GM19468 (cell line): ENCODE results near the gene PLEKHG2.

Source experiments
- ATAC-seq: cut with Tn5 transposase; IDR thresholded peaks from one replicate; pipeline ENCODE4 v1.9.1; 2021; ENCODE audit warnings: mild to moderate bottlenecking, moderate library complexity, moderate number of reproducible peaks; ENCODE audit not compliant: unreplicated experiment; ENCODE audit errors: extremely low read depth

The PLEKHG2 gene

GRCh38 chr19:39415111-39416046, 2.9 kb downstream of the PLEKHG2 start:
- no peak for ATAC-seq

GRCh38 chr19:39416152-39417120, 4.0 kb downstream of the PLEKHG2 start:
- no peak for ATAC-seq

- ATAC-seq, result no peak
Observed at GRCh38 chr19:39417463-39418181, 5.2 kb downstream of the PLEKHG2 start.

- ATAC-seq, result no peak
Observed at GRCh38 chr19:39419003-39419402, 6.5 kb downstream of the PLEKHG2 start.

GRCh38 chr19:39420769-39421168, 8.3 kb downstream of the PLEKHG2 start:
- ATAC-seq, result no peak

- no peak for ATAC-seq
Observed at GRCh38 chr19:39422020-39422419, 9.6 kb downstream of the PLEKHG2 start.

- no peak for ATAC-seq
Observed at GRCh38 chr19:39423258-39424086, 11.0 kb downstream of the PLEKHG2 start.

GRCh38 chr19:39424934-39425333, 12.5 kb downstream of the PLEKHG2 start:
- ATAC-seq, result no peak

- no peak for ATAC-seq
Observed at GRCh38 chr19:39425744-39426143, 13.3 kb downstream of the PLEKHG2 start.

GRCh38 chr19:39426170-39426569, 13.7 kb downstream of the PLEKHG2 start:
- no peak for ATAC-seq

GRCh38 chr19:39427707-39428106, 15.2 kb downstream of the PLEKHG2 start:
- ATAC-seq, result no peak

- ATAC-seq, result no peak
Observed at GRCh38 chr19:39428283-39429112, 16.0 kb downstream of the PLEKHG2 start.

- ATAC-seq, result no peak
Observed at GRCh38 chr19:39430675-39431593, 18.5 kb downstream of the PLEKHG2 start.

- ATAC-seq, result no peak
Observed at GRCh38 chr19:39432677-39433025, 20.2 kb downstream of the PLEKHG2 start.

GRCh38 chr19:39433480-39434079, 21.1 kb downstream of the PLEKHG2 start:
- ATAC-seq, result no peak

- no peak for ATAC-seq
Observed at GRCh38 chr19:39434123-39435076, 21.9 kb downstream of the PLEKHG2 start.
